Measurements from ENCODE around the gene ABCB10.

The ABCB10 gene

DNA sequence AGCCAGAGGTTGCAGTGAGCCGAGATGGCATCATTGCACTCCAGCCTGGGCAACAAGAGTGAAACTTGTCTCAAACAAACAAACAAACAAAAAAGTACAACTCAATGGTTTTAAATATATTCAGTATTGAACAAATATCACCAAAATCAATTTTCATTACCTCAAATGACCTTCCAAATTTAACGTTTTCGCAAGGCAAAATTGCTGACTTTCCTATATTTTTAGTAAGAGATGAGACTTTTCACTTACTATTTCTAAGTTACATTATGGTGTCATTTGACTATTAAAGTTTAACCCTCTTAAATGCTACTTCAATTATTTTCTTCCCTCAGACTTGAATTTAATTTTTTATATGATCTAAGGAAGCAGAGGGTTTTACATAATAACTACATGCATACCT lies 23.0 kb upstream of the ABCB10 start:
- H3K4me3 ChIP-seq (ENCODE audit: low read depth, low read length) = no peak overlapping the region
- no peak for TF ChIP-seq CTCF (IDR thresholded peaks at IDR 0.05)
- no peak overlapping the region for H3K4me2 ChIP-seq (ENCODE audit: low read length)
- H3K27ac ChIP-seq = no peak overlapping the region
- H3K4me1 ChIP-seq = peaks cover 7% of the 10 kb centered on the region
- no peaks in the 10 kb centered on the region for H3K27me3 ChIP-seq (ENCODE audit: control insufficient read depth, insufficient read depth, low read length)
- H3K36me3 ChIP-seq (ENCODE audit: control insufficient read depth, insufficient read depth, low read length) = no peaks in the 10 kb centered on the region
- no peaks in the 10 kb centered on the region for H3K79me2 ChIP-seq
- H2AFZ ChIP-seq = no peak overlapping the region
- H3K9ac ChIP-seq = no peak overlapping the region
- no peaks in the 10 kb centered on the region for H3K9me3 ChIP-seq (ENCODE audit: control insufficient read depth, low read length)

DNA sequence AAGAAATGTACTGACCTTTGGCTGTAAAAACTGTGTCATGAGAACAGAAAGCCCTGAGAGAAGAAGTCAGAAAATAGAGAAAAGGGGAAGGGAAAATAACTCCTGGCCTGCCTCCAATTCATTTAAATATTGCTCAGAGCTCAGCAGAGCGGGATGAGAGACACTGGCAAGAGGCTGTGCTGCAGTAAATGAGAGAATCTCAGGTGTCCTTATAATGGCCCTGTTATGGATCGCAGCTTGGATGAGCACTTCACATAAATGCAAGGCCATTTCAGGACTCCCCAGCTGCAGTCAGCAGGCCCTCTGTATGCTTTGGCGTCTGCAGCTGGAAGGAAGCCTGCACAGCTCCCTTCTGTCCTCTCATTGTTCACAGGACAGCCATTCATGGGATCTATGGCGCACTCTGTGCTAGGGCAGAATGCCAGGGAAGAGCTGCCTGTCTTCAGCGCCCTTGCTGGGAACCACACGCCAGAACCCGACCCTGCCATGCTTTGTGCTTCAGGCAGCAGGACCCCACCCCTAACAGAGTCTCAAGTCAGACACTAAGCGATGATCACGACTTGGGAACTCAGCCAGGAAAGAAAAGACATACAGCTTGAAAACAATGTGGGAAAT lies 20.7 kb upstream of the ABCB10 start:
- H3K4me2 ChIP-seq (ENCODE audit: low read length) = peak overlapping the region; percentile 23
- H3K27ac ChIP-seq = peak overlapping the region; percentile 61
- no peaks in the 10 kb centered on the region for H3K9me3 ChIP-seq (ENCODE audit: control insufficient read depth, low read length)
- H3K4me3 ChIP-seq (ENCODE audit: low read depth, low read length) = no peak overlapping the region
- no peaks in the 10 kb centered on the region for H3K27me3 ChIP-seq (ENCODE audit: control insufficient read depth, insufficient read depth, low read length)
- H2AFZ ChIP-seq = peak overlapping the region; percentile 78
- no peaks in the 10 kb centered on the region for H3K36me3 ChIP-seq (ENCODE audit: control insufficient read depth, insufficient read depth, low read length)
- H3K4me1 ChIP-seq = peaks cover 7% of the 10 kb centered on the region
- no peak overlapping the region for H3K9ac ChIP-seq
- H3K79me2 ChIP-seq = no peaks in the 10 kb centered on the region
- TF ChIP-seq CTCF (IDR thresholded peaks at IDR 0.05) = no peak

DNA sequence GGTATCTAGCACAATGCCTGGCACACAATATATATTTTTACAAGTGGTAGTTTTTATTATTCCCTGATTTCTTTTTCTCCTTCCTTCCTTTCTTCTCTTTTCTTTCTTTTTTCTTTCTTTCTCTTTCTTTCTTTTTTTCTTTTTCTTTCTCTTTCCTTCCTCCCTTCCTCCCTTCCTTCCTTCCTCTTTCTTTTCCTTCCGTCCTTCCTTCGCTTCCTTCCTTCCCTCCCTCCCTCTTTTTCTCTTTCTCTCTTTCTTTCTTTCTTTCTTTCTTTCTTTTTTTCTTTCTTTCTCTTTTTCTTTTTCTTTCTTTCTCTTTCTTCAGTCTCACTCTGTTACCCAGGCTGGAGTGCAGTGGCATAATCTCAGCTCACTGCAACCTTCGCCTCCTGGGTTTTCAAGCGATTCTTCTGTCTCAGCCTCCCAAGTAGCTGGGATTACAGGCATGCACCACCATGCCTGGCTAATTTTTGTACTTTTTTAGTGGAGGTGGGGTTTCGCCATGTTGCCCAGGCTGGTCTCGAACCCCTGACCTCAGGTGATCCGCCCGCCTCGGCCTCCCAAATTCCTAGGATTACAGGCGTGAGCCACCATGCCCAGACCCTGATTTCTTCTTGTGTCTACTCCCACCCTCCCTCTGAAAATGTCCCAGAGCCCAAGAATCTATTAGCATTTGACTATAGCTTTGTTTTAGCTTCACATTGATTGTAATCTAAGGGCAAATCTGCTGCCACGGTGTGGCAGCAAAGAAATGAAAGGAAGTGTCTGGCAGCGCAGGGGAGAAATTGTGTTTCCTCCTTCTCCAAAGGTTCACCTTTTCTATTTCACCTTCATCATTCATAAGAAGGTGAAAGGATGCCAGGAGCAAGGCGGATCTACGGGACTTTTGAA lies 19.9 kb upstream of the ABCB10 start:
- Histone ChIP-seq H3K27ac (peak overlapping the region; percentile 61), H3K4me3 (ENCODE audit: low read depth, low read length) (no peak overlapping the region), H3K9ac (no peak overlapping the region), H2AFZ (peak overlapping the region; percentile 78), H3K4me2 (ENCODE audit: low read length) (no peak overlapping the region), H3K79me2 (no peaks in the 10 kb centered on the region), H3K36me3 (ENCODE audit: control insufficient read depth, insufficient read depth, low read length) (no peaks in the 10 kb centered on the region), H3K9me3 (ENCODE audit: control insufficient read depth, low read length) (no peaks in the 10 kb centered on the region), H3K4me1 (peaks cover 7% of the 10 kb centered on the region), H3K27me3 (ENCODE audit: control insufficient read depth, insufficient read depth, low read length) (no peaks in the 10 kb centered on the region)
- TF ChIP-seq CTCF (IDR thresholded peaks at IDR 0.05) = no peak

DNA sequence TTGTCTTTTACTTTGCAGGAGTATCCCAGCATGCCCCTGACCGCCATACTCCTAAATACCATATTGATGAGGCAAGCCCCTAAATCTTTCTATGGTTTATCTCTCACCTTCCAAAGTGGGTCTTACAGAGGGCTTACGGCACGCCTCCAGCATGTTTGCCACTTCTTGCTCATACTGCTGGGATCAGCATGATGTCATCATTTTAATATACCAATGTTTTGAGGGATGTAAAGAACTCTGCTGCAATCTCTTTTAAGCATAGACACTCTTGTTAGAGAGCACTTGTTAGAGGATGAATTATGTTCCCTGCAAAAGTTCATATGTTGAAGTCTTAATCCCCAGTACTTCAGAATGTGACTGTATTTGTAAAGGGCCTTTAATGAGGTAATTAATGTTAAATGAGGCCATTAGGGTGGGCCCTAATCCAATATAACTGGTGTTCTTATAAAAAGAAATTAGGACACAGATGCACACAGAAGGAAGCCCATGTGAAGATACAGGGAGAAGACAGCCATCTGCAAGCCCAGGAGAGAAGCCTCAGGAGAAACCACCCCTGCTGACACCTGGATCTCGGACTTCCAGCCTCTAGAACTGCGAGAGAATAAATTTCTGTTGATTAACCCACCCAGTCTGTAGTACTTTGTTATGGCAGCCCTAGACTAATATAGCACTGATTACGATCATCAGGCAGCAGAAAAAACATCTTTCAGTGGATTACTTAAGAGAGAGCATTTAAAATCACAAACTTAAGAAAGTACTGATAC lies 16.4 kb upstream of the ABCB10 start:
- TF ChIP-seq CTCF (IDR thresholded peaks at IDR 0.05) = no peak
- no peaks in the 10 kb centered on the region for H3K79me2 ChIP-seq

More for the DNA sequence above, 16.4 kb upstream of the ABCB10 start:
- Histone ChIP-seq H3K9ac (no peak overlapping the region), H3K4me3 (ENCODE audit: low read depth, low read length) (no peak overlapping the region), H3K4me1 (peaks cover 7% of the 10 kb centered on the region), H3K9me3 (ENCODE audit: control insufficient read depth, low read length) (no peaks in the 10 kb centered on the region), H3K27me3 (ENCODE audit: control insufficient read depth, insufficient read depth, low read length) (no peaks in the 10 kb centered on the region), H3K4me2 (ENCODE audit: low read length) (no peak overlapping the region), H3K27ac (no peak overlapping the region), H2AFZ (no peak overlapping the region), H3K36me3 (ENCODE audit: control insufficient read depth, insufficient read depth, low read length) (no peaks in the 10 kb centered on the region)
